ENCODE measurements around the gene HDAC7.
"Not testable (repeated sequence)": the region's sequence is repeated elsewhere in the genome, so short reads cannot be mapped to it uniquely, and the experiment has no call there.

Gene HDAC7

GRCh38 chr12:47812797-47813510 lies 6.7 kb downstream of the HDAC7 start:
- no peak for DNase-seq (ENCODE audit: low read depth)

- DNase-seq (ENCODE audit: low read depth): no peak
Observed at GRCh38 chr12:47811581-47812484, 7.9 kb downstream of the HDAC7 start.

DNA sequence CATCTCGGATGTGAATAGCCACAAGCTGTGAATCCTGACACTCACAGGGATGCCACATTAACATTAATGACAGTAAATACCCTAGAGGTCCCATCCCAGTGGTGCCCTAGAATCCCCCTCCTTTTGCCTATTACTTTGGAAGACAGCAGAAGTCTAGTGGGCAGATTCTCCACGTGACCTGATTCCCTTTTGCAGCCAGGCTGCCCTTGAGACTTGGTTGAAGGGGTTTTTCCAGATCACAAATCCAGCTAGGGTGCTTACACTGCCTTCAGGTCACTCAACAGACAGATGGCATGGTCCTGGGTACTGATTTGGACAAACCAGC lies 8.7 kb downstream of the HDAC7 start:
- DNase-seq (ENCODE audit: low read depth): no peak

GRCh38 chr12:47809518-47809917 lies 10.2 kb downstream of the HDAC7 start:
- DNase-seq (ENCODE audit: low read depth): not testable (repeated sequence)

DNA sequence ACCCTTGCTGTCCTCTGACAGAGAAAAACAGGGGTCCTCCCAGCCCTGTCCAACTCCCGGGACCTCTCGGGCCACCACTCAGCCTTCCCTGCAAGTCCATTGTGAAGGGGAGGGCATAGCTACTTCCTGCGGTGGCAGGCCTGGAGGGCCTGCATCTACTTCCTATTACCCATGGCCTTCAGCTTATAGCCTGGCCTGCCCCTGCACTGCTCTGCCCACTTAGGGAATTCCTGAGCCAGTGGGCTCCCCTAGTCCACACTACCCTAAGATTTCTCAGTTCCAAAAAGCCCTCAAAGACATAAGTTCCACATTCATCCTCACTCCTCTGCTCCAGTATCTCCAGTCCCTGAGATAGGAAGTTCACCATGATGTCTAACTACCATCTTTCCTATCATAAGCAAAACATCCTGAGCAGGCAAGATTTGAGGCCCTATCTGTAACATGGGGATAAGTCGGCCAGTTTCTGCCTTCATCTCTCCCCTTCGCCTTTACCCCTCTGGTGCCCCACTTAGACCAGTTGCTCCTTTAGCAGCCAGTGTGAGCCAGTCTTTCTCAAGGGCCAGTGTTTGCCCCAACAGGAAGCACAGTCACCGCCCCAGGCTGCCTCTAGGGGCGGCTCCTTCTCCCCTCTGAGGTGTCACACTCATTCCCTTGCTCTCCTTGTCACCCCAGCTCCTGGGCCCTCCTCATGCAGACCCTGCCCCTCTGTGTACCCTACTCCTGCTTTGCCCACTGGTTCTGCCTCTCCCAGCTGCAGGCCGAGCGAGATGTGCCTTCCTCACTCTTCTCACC lies 10.9 kb downstream of the HDAC7 start:
- DNase-seq (ENCODE audit: low read depth): no peak

GRCh38 chr12:47808050-47808449 lies 11.7 kb downstream of the HDAC7 start:
- no peak for DNase-seq (ENCODE audit: low read depth)

- no peak for DNase-seq (ENCODE audit: low read depth)
Observed at GRCh38 chr12:47807338-47807737, 12.4 kb downstream of the HDAC7 start.

DNA sequence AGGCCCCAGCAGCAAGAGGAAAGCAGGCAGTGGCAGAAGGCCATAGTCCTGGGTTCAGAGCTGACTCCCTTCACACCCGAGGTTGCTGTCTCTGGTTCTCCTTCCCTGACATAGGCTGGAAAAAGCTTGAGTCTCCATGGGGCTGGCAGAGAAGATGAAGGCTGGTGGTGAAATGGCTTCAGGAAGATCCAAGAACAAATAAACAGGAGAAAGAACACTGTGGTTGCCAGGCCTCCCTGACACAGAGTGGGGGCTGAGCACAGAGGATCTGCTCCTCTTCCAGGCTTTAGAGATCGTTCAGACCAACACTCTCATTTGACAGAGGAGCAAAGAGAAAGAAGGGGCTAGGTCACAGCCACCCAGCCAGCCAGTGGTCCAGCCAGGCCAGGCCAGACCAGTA lies 14.3 kb downstream of the HDAC7 start:
- no peak for DNase-seq (ENCODE audit: low read depth)

- no peak for DNase-seq (ENCODE audit: low read depth)
Observed at GRCh38 chr12:47804171-47804570, 15.5 kb downstream of the HDAC7 start.

DNA sequence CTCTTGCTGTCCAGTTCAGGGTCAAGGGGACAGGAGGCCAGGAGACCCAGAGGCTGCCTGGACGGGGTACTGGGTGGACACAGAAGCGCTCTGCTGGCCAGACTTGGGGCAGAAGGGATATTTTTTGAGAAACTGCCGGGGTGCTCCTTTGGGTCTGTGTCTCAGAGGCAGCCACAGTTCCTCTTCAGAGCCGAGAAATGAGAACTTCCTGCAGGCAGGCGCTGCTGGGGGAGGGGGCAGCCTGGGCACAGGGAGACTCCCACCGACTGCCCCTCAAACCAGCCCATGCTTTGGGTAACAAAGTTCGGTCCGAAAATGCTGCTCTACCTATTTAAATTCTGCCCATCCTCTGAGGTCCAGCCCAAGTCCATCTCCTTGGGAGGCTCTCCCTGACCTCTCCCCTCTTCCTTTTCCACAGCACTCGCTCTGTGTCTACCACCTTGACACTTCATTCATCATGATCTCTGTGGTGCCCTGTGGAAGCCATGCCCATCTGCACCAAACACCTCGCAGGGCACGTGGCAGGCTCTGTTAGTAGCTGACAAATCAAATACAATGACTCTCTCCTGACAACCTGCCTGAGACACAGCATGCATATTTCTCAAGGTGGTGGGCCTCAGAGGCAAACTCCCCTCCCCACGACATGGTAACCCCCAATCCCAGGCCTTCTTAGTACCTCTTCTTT lies 16.4 kb downstream of the HDAC7 start:
- no peak for DNase-seq (ENCODE audit: low read depth)

- DNase-seq (ENCODE audit: low read depth): no peak
Observed at GRCh38 chr12:47802312-47802711, 17.4 kb downstream of the HDAC7 start.

DNA sequence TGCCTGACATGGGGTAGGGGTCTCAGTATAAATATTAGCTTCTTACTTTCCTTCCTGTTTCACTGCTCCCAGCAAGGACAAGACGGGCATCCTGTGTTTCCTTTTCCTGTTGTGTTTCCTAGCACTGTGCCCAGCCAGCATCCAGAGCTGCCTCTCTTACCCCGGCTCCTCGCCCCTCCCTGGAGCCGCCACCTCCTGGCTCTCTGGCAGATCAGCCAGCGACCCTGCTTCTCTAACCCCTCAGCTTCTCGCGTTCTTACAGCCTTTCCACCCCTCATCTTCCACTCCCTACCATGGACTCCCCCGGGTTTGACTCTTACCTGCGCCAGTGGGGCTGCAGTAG lies 17.8 kb downstream of the HDAC7 start:
- DNase-seq (ENCODE audit: low read depth): no peak

- DNase-seq (ENCODE audit: low read depth): no peak
Observed at GRCh38 chr12:47801170-47801903, 18.4 kb downstream of the HDAC7 start.

DNA sequence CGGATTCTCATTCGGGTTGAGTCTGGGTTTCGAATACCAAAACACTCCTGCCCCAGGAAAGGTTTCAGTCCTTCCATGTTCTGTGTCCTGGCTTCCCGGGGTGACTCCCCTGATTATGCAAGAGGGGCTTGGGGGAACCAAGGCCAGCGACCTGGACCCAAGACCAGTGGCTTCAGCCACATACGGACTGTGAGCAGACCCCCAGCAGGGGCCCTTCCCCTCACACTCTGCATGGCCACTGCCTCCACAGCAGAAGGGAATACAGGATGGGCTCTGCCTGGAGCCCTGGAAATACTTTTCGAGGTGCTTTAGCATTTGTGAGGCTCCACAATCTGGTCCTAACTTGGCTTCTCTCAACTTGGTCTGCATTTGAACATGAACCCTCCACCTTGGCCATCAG lies 19.1 kb downstream of the HDAC7 start:
- DNase-seq (ENCODE audit: low read depth): no peak

GRCh38 chr12:47799357-47799955 lies 20.2 kb downstream of the HDAC7 start:
- no peak for DNase-seq (ENCODE audit: low read depth)

DNA sequence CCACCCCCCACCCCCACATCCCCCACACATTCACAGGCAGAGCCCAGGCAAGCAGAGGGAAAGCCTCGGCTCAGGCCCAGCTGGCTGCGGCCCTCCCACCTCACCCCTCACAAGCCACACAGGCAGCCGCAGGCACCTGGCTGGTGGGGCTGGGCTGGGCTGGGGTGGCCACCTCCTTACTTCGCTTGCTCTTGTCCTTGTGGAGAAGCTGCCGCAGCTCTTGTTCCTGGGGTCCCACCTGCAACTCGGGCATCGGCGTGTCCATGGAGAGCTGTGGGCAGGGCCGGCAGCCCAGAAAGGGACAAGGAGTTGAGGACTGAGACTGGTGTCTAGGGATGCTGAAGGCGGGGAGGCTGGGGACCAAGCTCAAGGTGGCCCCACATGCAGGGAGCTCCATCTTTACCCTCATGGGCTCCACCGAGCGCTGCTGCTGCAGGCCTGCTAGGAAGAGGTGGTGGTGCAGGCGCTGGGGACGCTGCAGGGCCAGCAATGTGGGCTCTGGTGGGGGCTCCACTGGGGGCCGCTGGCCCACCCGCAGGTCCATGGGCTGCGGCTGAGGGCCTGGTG lies 21.2 kb downstream of the HDAC7 start:
- no peak for DNase-seq (ENCODE audit: low read depth)

DNA sequence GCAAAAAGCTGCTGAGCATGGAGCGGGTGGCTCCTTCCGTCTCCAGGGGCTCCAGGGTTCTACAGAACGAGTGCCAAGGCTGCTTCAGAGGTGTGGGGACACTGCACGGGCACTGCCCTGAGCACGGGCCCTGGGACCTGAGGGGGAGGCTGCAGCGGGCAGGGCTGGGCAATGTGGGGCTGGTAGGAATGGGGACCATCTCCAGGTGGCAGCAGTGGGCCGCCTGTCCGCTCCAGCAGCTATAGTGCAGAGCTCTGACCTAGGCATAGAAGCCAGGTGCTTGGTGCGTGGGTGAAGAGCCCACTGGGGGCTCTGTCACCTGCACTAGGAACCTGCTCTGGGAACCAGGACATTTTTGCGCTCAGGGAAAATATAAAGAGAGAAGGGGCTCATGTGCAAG lies 22.3 kb downstream of the HDAC7 start:
- no peak for DNase-seq (ENCODE audit: low read depth)

DNA sequence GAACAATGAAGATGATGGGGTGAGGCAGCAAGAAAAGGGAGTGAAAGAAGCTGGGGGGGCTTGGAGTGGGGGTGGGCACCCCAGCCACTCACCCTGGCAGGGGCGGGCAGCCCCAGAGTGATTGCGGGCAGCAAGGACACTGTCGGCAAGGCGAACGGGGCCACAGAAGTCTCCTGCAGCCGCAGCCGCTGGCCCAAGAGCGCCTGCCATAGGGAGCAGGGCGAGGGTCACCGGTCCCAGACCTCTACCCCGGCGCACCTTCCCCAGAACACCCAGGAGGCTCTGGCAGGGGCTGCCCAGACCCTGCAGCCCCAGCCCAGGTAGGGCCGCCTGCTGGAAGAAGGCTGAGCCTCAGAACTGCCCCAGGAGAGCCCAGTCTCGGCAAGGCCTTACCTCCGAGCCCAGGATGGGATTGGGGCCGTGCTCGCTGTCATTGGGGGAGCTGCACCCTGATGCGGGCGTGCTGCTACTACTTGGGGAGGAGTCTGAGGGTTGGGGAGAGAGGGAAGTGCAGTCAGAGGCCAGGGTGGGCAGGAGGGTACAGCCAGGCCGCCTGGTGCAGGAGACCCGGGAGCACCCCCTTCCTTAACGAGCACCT lies 23.8 kb downstream of the HDAC7 start:
- no peak for DNase-seq (ENCODE audit: low read depth)

- no peak for DNase-seq (ENCODE audit: low read depth)
Observed at GRCh38 chr12:47795121-47795813, 24.4 kb downstream of the HDAC7 start.

DNA sequence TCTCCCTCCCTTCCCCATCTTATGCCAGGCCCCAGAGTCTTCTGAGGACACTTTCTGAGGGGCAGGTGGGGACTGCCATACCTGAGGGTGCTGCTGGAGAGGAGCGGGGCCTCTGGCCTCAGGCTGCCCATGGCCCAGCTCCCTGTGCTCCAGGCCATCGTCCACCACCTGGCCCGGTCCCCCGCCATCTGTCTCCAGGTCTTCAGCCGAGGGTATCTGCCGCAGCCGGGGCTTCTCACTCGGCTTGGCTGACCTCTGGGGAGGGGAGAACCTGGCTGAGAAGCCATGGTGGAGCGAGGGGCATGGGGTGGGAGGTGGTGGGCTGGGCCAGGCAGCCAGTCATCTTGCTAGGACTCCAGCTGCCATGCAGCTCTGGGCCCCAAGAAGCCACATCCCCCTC lies 25.0 kb downstream of the HDAC7 start:
- DNase-seq (ENCODE audit: low read depth): no peak
